M059J (cell line): Measurements from ENCODE around the gene AKAP8L. TPM values are rescaled to one million over a fixed set of nuclear protein-coding genes. Genes with fewer than 3 reads are reported as not detected.
"Not testable (repeated sequence)": the region's sequence is repeated elsewhere in the genome, so short reads cannot be mapped to it uniquely, and the experiment has no call there.

Experiments used
- DNase-seq: peaks from one replicate; pipeline ENCODE4 v3.0.0-alpha.2; 2012; ENCODE audit warnings: low read depth
- total RNA-seq: library from RNA; depleted of rRNA; stranded (reverse); fragments of >200 nt; shearing (Covaris generic); gene quantifications from 2 replicates; pipeline ENCODE4 v1.2.3, GENCODE V29; 2014

AKAP8L gene
- total RNA-seq, 1 experiment from 2014 or later: 59.7 TPM

DNA sequence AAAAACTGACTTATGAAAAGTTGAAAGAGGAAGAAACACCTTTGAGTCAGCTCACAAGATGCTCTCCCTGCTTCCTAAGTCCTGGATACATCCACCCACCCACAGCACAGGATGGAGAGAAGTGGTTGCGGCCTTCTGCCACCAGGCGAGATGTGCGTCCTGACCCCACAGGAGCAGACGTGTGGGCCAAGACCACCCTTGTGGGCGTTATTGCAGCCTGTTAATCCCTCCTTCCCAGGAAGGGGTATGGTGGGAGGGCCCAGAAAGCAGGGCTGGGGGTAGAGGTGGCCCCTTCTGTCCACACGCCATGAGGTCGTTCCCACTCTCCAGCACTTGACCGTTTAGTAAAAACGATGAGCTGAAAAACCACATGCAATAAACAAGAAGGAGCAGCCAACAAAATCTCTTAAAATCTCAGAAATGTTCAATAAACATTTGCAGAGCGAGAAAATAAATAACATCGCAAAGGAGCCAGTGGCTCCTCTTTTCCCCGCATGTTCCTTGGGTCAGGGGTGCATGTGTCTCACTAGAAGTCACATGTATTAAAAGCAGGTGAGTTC lies 2.4 kb upstream of the AKAP8L start:
- DNase-seq: no peak

DNA sequence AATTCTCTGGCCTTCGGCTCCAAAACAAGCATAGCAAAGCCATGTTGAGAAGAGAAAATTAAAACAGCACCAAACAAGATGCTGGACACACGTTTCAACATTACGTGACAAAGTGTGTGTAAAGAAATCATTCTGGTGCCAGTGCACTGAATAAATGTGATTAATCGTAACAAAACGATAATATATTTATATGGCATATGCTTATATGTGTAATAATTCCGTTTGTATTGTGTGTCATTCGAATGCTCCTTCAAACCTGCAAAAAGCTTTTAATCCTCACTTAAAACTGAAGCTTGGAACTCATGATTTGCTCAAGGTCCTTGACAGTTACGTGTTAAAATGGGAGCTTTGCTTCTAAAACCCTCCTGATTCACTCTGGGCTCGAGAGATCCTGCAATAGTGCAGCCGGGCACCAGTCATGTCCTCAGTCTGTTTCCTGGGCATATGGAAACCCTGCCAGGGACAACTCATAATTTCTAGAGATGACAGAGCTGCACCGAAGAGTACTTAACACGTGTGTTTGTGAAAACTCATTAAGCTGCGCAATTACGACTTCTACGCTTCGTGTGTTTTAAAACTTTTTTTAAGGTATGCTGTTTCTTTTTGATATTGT lies 731 bp upstream of the AKAP8L start:
- DNase-seq: peak; percentile 30

DNA sequence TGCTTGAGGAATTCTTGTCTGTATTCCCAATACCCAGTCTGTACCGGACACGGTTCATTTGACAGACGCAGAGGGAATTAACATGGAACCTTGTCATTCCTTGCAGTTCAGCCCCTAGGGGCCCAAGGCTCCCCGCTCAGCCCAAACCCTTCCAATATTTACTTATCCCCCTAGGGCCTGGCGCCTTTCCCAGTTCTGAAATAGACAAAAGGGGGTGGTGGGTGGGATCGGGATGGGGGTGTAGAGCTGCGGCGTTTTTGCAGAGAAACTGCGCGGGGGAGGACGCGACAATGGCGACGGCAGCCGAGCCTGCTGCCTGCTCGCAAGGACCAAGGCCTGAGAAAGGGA lies 583 bp downstream of the AKAP8L start:
- DNase-seq: peak; percentile 44

DNA sequence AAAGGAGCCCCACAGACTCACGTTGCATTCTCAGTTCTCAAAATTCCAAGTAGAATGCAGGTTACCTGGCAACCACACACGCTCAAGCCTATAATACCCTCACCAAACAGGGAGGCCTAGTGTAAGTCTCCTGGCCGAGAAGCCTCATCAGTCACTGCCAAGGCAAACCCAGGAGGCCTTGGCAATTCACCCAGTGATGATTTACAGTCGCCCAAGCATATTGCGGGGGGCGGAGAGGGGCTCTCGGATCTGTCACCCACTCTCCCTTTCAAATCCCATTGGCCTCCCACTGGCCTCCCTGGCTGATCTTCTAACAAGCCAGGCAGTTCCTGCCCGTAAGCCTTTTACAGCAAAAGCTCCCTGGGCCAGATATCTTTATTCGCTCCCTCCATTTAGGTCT lies 1.1 kb downstream of the AKAP8L start:
- DNase-seq: peak; percentile 39

DNA sequence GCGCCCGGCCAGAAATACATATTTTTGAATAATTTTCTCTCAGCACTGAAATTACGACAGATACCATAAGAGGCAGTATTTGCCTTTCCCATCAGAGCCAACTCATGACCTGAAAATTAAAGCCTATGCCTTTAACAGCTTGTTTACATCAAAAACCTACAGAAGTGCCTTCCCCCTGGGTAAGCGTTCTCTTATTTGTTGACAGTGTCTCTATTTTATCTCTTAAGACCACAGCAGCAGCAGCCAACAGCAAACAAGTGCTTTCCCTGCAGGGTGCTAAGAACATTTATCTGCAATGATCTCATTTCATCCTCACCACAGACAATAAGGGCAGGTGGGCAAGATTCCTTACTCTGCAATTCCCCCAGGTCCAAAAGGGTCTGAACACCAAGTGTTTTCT lies 6.0 kb downstream of the AKAP8L start:
- no peak for DNase-seq

DNA sequence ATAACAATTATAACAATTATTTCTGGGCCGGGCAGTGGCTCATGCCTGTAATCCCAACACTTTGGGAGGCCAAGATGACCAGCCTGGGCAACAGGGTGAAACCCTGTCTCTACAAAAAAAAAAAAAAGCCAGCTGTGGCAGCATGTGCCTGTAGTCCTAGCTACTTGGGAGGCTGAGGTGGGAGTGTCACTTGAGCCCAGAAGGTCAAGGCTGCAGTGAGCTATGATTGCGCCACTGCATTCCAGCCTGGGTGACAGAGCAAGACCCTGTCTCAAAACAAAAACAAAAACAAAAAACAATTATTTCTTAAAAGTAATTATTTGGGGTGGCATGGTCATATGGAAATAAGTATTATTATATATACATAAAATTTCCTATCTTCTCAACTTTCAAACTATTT lies 7.4 kb downstream of the AKAP8L start:
- not testable (repeated sequence) for DNase-seq

DNA sequence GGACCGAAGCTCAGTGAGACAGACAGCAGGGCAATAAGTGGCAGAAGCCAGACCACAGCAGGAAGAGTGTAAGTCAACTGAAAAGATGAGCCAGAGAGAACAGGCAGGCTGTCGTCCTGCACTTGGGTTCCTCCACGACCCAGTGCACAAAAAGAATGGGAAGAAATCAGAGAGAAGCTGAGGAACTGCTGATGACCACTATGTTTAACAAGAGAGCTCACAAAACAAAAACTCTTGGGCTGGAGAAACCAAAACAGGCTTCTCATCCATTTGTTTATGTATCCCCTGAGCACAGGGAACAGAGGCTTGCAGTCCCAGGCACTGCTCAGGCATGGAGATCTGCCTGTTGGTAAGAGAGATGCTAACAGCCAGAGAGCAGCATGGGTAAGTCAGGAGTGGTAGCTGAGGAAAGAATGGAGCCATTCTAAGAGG lies 14.0 kb downstream of the AKAP8L start:
- no peak for DNase-seq

DNA sequence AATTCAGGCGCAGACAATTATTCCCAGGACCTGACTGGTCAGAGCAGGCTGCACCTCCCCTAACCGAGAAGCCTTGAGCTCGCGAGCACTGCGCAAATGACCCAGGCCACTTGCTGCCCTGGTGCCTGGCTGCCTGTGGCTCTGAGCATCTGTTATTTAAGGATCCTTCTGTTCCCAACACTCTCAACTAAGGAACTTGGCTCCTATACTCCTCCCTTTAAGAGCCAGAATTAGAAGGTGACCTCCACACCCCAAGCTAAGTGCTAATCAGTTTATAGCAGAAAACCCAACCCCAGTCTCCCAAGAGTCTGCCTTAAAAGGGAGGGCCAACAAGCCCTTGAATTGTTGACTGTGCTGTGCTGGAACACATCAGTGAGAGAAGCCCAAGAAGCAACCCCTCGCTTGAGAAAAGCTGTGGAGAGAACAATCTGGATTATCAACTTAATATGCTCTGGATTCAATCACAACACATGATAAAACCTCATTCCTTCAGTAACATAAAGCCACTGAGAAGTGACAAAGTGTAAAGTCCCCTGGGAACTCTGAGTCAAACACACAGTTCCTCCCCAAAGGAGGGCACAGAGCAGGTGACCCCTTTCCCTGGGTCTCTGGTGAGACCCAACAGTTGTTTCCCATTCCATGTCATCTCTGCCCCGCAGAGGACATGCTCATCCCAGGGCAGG lies 14.6 kb downstream of the AKAP8L start:
- no peak for DNase-seq

DNA sequence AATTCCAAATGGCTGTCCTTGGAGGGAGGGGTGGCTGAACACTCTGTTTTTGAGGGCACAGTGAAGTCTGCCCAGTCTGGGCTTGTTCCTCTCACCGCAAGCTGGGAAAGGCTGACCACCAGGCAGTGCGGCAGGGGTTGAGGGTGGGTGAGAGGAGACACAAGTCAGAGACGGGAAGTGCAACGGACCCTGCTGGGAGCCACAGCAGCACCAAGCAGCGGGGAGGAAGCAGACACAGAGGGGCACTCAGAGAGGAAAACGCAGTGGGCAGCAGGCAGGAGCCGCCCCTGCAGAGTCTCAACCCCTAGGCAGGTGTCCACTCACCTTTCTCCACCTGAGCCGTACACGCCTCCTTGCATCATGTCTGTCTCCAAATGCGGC lies 15.6 kb downstream of the AKAP8L start:
- no peak for DNase-seq

DNA sequence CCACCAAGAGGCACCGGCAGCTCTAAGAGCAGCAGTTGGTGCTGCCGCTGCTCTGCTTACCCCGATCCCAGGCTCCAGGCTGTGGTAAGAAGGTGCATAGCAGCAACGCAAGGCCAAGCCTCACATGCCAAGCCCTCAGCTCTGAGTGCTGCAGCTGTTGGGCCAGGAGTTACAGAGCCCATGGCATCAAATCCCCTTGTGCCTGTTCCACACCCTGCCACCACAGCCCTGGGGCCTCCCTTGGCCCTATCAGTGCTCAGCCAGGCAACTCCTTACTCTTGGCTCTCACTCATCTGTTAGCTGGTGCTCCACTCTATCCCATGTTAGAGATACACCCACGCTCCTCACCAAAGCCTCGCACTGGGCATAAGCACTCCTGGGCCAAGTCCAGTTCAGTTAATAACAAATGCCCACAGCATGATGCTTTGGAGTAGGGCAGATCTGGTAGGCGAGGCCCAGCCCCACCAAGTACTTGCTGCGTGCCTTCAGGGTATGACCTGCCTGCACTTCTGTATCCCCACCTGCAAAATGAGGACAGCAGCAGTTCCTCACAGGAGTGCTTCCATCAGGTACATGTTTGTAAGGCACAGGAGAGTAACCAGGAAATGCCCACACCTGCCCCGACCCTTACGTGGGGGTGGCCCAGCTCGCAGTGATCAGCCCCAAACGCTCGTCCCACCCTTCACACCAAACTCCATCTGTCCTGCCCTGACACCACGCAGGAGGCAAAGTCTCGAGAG lies 16.2 kb downstream of the AKAP8L start:
- DNase-seq: no peak

DNA sequence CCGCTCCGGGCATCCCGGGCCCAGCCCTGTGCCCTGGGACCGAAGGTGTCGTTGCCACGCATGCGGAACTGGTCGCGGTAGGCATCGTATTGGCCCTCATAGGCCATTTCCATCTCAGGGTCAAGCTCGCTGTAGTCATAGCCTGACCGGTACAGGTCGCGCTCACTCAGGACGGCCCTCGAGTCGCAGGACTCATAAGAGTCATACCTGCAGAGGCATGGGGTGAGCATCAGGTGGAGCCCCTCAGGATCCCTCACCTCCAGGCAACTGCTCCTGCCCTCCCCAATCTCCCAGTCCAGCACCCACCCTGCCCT lies 17.4 kb downstream of the AKAP8L start:
- DNase-seq: no peak

DNA sequence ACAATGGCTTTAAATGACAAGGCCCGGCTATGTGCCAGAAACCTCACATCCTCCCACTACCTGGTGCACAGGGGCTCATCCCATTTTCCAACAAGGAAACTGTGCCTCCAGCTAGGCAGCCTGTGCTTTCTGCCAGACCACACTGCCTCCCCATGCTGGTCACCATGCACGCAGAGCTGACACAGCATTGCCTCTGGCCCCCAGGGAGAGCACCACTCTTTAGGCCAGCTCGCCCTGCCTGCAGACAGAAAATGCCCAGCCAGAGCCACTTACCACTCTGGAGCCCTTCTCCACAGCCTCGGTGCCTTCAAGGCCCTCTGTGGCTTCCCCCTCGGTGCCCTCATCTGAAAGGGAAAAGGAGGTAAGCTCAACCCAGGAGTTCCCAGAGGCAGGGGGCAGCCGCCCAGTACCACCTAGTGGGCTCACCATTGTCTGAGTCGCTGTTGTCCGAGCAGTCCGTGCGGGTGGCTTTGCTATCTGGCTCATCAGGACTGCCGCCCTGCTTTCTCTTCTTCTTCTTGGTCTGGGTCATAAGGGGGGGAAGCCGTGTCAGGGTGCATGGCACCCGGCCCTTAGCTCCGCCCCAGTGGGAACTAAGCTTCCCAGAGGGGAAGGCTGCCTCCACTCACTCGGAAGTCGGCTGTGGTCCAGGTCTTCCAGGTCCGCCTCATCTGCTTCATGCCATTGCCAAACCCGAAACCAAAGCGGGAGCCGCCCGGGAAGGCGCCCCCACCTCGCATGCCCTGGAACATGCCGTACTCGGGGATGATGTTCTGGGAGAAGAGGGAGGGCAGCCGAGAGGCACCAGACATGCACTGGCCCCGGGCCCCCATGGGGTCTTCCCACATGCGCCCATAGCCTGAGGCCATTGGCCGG lies 18.0 kb downstream of the AKAP8L start:
- DNase-seq: no peak

DNA sequence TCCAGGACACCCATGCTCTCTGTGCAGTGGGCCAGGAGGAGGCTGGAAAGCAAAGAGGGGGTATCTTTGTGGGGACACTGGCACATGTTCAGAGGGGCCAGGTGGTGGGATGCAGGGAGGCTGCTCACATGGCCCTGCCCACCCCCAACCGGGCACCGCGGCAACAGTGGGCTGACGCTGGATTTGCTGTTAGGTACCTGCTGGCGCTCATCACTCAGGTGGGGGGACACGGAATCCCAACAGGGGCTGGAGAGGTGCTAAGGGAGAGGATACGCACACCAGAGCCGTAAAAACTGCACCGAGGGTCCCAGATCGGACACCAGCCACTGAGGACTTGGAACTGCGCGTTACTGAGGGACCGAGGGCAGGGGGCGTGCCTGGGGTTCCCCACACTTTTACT lies 19.2 kb downstream of the AKAP8L start:
- no peak for DNase-seq

DNA sequence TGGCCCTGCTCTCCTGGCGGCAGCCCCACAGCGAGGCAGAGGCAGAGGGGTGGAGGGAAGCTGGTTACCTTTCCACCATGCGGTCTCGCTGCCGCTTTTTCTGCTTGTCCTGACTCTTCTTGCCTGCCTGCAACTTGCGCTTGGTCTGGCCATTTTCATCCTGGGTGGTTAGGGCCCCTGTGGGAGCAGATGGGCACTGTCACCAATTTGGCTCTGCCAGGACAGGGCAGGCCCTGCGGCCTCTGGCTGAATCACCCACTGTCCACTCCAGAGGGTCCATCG lies 19.6 kb downstream of the AKAP8L start:
- no peak for DNase-seq

DNA sequence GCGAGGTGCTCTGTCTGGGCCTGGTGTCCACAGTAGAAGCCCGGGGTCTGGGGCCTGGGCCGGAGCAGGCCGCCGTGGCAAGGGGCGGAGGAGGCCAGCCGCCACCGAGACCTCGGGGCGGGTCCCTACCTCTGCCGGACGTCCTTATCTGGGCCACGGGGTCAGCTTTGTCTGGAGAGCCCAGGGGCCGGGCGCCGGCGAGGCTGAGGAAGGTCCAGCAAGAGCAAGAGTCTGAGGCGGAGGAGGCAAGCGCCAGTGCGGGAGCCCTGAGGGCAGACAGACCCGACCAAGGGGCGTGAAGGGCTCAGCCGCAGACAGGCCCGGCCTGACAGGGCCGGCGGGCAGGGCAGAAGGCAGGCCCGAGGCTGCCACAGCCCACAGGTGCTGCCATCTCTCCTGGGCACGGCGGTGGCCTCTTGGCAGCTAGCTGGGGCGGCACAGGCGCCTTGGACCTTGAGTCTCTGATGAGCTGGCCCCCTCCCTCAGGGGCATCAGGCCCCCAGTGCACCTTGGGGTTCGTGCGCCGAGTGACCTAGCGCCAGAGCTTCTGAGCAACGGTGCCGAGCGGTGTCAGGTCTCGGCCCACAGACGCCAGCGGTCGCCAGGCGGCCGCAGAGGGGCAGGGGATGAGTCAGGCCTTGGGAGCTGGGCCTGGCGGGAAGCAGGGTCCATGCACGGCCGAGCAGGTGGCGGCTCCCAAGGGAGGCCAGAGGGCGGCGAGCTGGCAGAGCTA lies 20.1 kb downstream of the AKAP8L start:
- DNase-seq: no peak

DNA sequence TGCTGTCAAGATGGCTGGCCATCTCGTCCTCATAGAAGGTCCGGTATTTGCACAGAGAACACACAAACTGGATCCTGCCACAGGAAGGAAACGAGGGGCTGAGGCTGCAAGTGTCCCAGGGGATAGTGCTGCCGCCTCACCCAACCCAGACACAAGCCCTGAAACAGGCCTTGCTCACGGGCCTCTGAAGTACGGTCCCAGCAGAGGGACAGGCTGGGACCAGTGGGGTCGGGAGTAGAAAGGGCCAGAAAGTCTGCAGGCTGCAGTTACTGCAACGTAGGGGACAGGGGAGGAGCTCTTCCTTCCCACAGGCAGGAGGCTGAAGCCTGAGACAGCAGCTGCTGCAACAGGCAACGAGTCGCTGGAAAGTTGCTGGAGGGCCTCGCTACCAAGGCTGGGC lies 21.0 kb downstream of the AKAP8L start:
- DNase-seq: no peak

DNA sequence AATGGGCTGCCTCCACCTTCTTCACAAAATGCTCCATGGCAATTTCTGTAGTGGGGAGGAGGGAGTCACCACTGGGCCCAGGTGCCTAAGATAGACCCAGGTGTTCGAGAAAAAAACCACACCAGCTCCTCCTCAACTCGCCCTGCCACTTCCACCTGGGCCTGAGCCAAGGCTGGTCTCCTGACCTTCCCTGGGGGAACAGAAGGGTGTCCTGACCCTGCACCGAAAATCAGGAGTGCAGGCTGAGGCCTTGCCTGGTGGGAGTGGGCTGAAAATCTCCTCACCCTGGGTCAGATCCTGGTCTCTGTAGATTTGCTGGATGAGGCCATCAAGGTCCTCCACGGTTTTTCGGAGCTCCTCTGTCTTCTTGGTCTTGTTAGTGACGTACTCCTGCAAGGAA lies 21.6 kb downstream of the AKAP8L start:
- DNase-seq: no peak

DNA sequence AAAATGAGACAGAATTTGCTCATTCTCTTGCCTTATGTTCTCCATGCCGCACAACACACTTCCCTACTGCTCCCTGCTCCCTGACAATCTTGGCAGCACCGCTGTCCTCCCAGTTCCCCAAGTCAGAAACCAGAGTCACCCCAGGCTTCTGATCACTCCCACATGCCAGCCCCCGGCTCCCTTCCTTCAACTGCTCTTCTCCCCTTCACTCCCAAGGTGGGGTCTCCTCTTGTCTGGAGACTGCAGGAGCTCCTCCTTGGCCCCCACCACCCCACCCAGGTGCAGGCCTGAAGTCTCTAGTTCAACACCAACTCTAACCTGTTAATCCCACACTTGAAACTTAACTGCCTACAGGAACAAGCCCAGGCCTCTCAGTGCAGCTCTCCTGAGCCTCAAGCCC lies 22.4 kb downstream of the AKAP8L start:
- DNase-seq: no peak

DNA sequence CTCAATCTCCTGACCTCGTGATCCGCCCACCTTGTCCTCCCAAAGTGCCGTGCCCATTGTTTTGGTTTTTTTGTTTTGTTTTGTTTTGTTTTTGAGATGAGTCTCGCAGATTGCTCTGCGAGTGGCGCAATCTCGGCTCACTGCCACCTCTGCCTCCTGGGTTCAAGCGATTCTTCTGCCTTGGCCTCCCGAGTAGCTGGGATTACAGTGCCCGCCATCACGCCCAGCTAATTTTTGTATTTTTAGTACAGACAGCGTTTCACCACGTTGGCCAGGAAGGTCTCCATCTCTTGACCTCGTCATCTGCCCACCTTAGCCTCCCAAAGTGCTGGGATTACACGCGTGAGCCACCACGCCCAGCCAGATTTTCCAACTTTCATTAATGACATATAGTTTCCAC lies 23.5 kb downstream of the AKAP8L start:
- DNase-seq: not testable (repeated sequence)

DNA sequence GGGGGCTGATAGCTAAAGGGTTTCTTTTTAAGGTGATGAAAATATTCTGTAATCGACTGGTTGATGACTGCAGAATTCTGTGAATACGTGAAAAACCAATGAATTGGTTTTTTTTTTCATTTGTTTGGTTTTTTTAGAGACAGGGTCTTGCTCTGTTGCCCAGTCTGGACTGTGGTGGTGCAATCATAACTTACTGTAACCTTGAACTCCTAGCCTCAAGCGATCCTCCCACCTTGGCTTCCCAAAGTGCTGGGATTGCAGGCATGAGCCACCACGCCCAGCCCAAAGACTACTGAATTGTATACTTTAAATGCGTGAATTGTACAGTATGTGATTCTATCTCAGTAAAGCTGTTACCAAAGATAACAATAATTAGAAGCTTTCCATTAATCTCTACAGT lies 24.4 kb downstream of the AKAP8L start:
- DNase-seq: no peak

DNA sequence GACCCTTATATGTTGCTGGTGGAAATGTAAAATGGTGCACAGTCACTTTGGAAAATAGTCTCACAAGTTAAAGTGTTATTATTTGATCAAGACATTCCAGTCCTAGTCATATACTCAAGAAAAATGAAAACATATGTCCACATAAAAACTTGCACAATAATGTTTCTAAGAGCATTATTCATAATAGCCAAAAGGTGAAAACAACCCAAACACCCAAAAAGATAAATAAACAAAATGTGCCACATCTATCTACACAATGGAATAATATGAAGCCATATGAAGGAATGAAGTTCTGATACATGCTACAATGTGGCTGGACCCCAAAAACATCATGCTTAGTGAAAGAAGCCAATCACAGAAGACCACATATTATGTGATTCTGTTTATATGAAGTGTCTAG lies 24.8 kb downstream of the AKAP8L start:
- DNase-seq: no peak

DNA sequence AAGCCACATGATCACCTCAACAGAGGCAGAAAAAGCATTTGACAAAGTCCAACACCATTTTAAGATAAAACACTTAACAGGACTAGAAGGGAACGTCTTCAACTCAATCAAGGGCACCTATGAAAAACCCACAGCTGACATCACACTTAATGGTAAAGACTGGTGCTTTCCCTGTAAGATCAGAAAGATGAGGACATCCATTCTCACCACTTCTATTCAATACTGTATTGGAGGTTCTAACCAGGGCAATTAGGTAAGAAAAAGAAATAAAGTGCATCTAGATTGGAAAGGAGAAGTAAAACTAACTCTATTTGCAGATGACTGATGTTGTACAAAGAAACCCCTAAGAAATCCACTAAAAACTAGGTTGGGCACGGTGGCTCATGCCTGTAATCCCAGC lies 28.0 kb downstream of the AKAP8L start:
- DNase-seq: no peak
